Subcutaneous adipose tissue (tissue), 4 donors: ENCODE measurements around the gene ABHD8. TPM values are rescaled to one million over a fixed set of nuclear protein-coding genes. Genes with fewer than 3 reads are reported as not detected.

Experiments used
- CTCF ChIP-seq: fragments of 450-650 bp; IDR thresholded peaks from one replicate; pipeline ENCODE4 v1.5.1; 2016; ENCODE audit warnings: low read depth, mild to moderate bottlenecking, control low read depth, antibody characterized with exemption, moderate library complexity
- total RNA-seq, 4 donors: library from RNA; depleted of rRNA; stranded (reverse); fragments of >200 nt; gene quantifications; one replicate each; pipeline ENCODE4 v1.1.0, GENCODE V29; 2016

Gene ABHD8
- total RNA-seq, 4 donors from 2014 or later: 6.2 to 17.5 (median 12.1) TPM

GRCh38 chr19:17341845-17342244 is 38.6 kb upstream of the ABHD8 start:
- no peak for TF ChIP-seq CTCF

- no peak for TF ChIP-seq CTCF
Measured at GRCh38 chr19:17341386-17341785, 38.2 kb upstream of the ABHD8 start.

- no peak for TF ChIP-seq CTCF
Measured at GRCh38 chr19:17340871-17341357, 37.7 kb upstream of the ABHD8 start.

GRCh38 chr19:17340302-17340870 is 37.2 kb upstream of the ABHD8 start:
- no peak for TF ChIP-seq CTCF

GRCh38 chr19:17339088-17339741 is 36.0 kb upstream of the ABHD8 start:
- TF ChIP-seq CTCF: no peak

- no peak for TF ChIP-seq CTCF
Measured at GRCh38 chr19:17338433-17339078, 35.3 kb upstream of the ABHD8 start.

- no peak for TF ChIP-seq CTCF
Measured at GRCh38 chr19:17337675-17338432, 34.6 kb upstream of the ABHD8 start.
